AG09309 (cell line): ENCODE measurements around the gene AIDA.

ENCODE experiments used
- DNase-seq: peaks from one replicate; pipeline ENCODE4 v3.0.0-alpha.2; 2010; ENCODE audit warnings: low read depth
- H3K4me3 ChIP-seq: 2 replicates; pipeline ENCODE4 v1.5.1; 2011; ENCODE audit warnings: mild to moderate bottlenecking, low read depth, low read length, moderate library complexity; ENCODE audit not compliant: control insufficient read depth
- CTCF ChIP-seq: IDR thresholded peaks from 2 replicates; pipeline ENCODE4 v1.5.1; 2011; ENCODE audit warnings: mild to moderate bottlenecking, low read depth, low read length, inconsistent platforms; ENCODE audit not compliant: insufficient read depth, control insufficient read depth; ENCODE audit errors: missing control alignments

The AIDA gene

GRCh38 chr1:222697826-222698225, 14.5 kb downstream of the AIDA start:
- no peak for TF ChIP-seq CTCF

DNA sequence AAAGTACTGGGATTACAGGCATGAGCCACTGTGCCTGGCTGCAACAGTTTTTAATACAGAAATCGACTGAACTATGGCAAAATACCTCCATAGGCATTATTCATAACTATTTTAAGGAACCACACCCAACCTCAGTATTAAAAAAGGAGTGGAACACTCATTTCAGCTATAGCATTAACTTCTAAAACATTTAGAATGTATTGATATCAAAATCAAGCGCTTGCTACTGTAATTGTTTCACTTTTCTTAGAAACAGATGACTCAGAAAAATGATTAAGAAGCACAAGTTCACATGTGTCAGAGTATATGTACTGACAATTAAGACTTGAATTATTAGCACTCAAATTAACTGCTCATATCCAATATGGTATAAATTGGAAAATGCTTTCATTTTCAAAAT, 15.1 kb downstream of the AIDA start:
- H3K4me3 ChIP-seq: no peak overlapping the region
- TF ChIP-seq CTCF: no peak
- DNase-seq: no peak

More at GRCh38 chr1:222697826-222698225, 14.5 kb downstream of the AIDA start:
- no peak overlapping the region for H3K4me3 ChIP-seq
- DNase-seq: no peak

DNA sequence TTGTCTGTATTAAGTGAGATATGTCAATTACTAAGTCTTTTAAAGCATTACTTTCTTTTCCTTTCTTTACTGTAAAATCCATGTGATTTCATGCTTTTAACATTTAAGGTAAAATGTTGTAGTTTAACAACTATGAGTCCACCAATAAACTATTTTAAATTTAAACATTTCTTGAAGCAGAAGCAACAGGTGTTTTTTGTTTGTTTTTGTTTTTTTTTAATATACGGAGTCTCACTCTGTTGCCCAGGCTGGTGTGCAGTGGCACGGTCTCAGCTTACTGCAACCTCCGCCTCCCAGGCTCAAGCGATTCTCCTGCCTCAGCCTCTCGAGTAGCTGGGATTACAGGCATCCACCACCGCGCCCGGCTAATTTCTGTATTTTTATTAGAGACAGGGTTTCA, 15.6 kb downstream of the AIDA start:
- no peak overlapping the region for H3K4me3 ChIP-seq
- no peak for DNase-seq
- TF ChIP-seq CTCF: no peak

- TF ChIP-seq CTCF: no peak
- no peak for DNase-seq
- no peak overlapping the region for H3K4me3 ChIP-seq
These were observed 17.4 kb downstream of the AIDA start for GRCh38 chr1:222694927-222695326.

DNA sequence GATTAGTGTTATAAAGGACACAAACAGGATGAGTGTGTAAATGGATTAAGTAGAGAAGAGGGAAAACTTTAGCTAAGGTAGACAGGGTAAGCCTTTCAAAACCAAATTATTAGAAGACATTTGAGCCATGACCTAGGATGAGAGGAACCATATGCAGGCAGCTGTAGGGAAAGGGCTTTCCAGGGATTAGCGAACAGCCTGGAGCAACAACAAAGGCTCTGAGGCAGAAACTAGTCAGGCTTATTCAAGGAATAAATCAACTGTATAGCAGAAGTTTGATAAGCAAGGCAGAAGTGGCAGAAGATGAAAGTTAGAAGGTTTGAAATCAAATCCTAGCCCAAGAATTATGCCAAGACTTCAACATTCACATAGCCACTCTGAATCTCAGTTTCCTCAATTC, 21.3 kb downstream of the AIDA start:
- TF ChIP-seq CTCF: no peak
- no peak for DNase-seq
- H3K4me3 ChIP-seq: no peak overlapping the region

DNA sequence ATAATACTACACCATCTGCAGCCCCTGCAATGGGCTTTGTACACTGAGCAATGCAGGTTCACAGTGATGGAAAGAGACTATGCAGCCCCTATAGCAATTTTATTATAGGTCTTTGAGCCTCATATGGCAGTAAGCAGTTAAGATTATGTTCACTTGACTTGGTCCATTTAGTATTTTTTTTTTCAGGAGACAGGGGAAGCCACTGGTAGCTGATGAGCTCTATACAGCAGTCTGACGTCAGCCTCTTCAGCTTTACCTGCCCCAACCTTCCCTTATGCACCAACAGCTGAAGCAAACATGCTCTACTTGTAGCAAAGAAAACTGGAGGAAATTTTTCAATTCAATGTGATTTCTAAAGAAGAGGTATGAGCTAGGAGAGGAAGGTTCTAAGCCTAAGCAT, 32.2 kb downstream of the AIDA start:
- no peak overlapping the region for H3K4me3 ChIP-seq

More for the DNA sequence above, 32.2 kb downstream of the AIDA start:
- no peak for TF ChIP-seq CTCF
- DNase-seq: no peak
